ENCODE results near the gene CDC14C. TPM values are rescaled to one million over a fixed set of nuclear protein-coding genes. Genes with fewer than 3 reads are reported as not detected.
"Not testable (repeated sequence)": the region's sequence is repeated elsewhere in the genome, so short reads cannot be mapped to it uniquely, and the experiment has no call there.

CDC14C gene
- total and polyA plus RNA-seq, 2 donors from 2014 or later = not detected

DNA sequence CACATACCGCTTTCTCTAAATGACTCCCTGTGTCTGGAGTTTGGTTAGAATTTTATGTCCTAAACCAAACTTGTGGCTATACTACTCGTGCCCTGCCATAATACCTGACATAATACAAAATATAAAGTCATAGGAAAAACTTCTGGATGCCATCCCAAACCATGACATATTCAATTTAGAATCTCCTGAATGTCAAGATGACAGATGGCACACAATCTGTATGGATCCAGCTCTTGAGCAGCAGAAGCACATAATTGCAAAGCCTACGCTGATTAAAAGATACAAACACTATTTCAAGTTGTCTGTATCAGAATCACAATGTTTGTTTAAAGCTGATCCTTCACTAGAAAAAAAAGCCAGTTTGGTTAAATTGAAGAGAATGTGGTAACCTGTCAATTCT is 22.4 kb upstream of the CDC14C start:
- Histone ChIP-seq H3K36me3 (ENCODE audit: control insufficient read depth in 2 of 3, insufficient read depth in 3 of 3, low read length in 3 of 3) (no peaks in the 10 kb centered on the region), H3K27ac (ENCODE audit: low read depth in 2 of 2, low read length in 2 of 2) (no peak overlapping the region), H3K4me1 (ENCODE audit: control insufficient read depth in 2 of 3, insufficient read depth in 2 of 3, low read depth in 1 of 3, low read length in 3 of 3) (no peaks in the 10 kb centered on the region), H3K4me3 (ENCODE audit: low read length in 3 of 3) (no peak overlapping the region), H3K9me3 (ENCODE audit: control insufficient read depth in 2 of 3, insufficient read depth in 1 of 3, low read length in 3 of 3) (no peaks in the 10 kb centered on the region), H3K9ac (ENCODE audit: low read length in 3 of 3) (no peak overlapping the region), H3K27me3 (ENCODE audit: control insufficient read depth, insufficient read depth, low read length) (no peaks in the 10 kb centered on the region)
- DNase-seq = no peak
- FAIRE-seq = no peak
- TF ChIP-seq, protein P1, sequence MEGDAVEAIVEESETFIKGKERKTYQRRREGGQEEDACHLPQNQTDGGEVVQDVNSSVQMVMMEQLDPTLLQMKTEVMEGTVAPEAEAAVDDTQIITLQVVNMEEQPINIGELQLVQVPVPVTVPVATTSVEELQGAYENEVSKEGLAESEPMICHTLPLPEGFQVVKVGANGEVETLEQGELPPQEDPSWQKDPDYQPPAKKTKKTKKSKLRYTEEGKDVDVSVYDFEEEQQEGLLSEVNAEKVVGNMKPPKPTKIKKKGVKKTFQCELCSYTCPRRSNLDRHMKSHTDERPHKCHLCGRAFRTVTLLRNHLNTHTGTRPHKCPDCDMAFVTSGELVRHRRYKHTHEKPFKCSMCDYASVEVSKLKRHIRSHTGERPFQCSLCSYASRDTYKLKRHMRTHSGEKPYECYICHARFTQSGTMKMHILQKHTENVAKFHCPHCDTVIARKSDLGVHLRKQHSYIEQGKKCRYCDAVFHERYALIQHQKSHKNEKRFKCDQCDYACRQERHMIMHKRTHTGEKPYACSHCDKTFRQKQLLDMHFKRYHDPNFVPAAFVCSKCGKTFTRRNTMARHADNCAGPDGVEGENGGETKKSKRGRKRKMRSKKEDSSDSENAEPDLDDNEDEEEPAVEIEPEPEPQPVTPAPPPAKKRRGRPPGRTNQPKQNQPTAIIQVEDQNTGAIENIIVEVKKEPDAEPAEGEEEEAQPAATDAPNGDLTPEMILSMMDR (IDR thresholded peaks at IDR 0.05; ENCODE audit: borderline replicate concordance, extremely low read depth, insufficient read depth) = no peak
- intact Hi-C loops (cut with DNase I) = no loop called here

DNA sequence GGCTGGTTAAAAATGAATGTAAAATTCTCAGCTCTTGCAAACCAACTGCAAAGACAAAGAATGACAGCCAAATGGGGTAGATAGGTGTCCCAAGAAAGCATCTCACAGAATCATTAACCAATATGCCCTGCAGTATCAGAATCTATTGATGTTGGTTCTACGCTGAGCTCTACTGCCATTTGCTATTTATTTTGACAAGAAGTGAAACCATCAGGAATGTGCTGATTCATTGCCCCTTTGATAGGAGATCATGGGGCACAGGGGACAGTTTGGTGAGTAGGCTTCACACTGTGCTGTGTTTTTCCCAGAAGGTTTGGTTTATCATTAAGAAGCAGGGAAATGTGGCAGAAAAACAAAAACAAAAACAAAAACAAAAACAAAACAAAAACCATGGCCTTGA is 19.4 kb upstream of the CDC14C start:
- Histone ChIP-seq H3K27me3 (ENCODE audit: control insufficient read depth, insufficient read depth, low read length) (no peaks in the 10 kb centered on the region), H3K4me1 (ENCODE audit: control insufficient read depth in 2 of 3, insufficient read depth in 2 of 3, low read depth in 1 of 3, low read length in 3 of 3) (no peaks in the 10 kb centered on the region), H3K4me3 (ENCODE audit: low read length in 3 of 3) (no peak overlapping the region), H3K9ac (ENCODE audit: low read length in 3 of 3) (no peak overlapping the region), H3K36me3 (ENCODE audit: control insufficient read depth in 2 of 3, insufficient read depth in 3 of 3, low read length in 3 of 3) (no peaks in the 10 kb centered on the region), H3K9me3 (ENCODE audit: control insufficient read depth in 2 of 3, insufficient read depth in 1 of 3, low read length in 3 of 3) (no peaks in the 10 kb centered on the region), H3K27ac (ENCODE audit: low read depth in 2 of 2, low read length in 2 of 2) (no peak overlapping the region)
- intact Hi-C loops (cut with DNase I) = no loop called here
- DNase-seq (no peak), FAIRE-seq (no peak)
- TF ChIP-seq, protein P1 (IDR thresholded peaks at IDR 0.05; ENCODE audit: borderline replicate concordance, extremely low read depth, insufficient read depth) = no peak

DNA sequence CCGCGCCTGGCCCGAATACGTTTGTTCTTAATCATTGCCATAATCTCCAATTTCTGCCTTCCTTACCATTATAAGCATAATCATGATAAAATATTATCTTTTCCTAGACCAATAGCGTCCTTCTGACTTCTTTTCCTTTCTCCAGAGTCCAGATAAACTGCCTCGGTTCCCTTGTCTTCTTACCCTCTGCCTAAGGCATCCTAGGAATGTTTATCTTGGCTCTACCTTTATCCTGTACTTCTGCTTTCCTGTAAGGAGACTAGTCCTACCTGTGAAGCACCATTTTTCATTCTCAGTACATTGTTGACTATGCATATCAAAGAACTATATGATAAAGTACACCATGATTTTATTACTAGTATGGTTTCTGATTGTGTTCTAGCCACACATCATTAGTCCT is 18.7 kb upstream of the CDC14C start:
- H3K27ac ChIP-seq (ENCODE audit: low read depth in 2 of 2, low read length in 2 of 2); intact Hi-C loops (cut with DNase I); FAIRE-seq: not testable (repeated sequence)

DNA sequence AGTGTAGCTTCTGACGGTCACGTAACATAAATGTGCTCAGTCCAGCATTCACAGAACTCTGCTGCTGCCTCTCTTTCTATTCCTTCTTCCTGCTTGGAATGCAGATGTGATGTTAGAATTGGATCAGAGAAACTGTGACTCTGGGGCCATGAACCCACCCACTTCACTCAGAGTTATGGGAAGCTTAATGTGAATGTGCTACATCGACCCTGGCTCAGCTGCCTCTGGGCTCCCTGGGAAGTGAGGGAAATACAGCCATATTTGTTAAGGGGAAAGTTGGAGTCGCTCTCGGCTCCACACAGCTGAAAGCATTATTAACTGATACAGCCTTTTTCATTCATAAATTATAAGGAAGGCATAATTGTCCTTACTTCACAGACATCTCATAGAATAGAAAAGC is 14.5 kb upstream of the CDC14C start:
- intact Hi-C loops (cut with DNase I); H3K9me3 ChIP-seq (ENCODE audit: control insufficient read depth in 2 of 3, insufficient read depth in 1 of 3, low read length in 3 of 3): not testable (repeated sequence)

More for the DNA sequence above, 18.7 kb upstream of the CDC14C start:
- H3K36me3 ChIP-seq (ENCODE audit: control insufficient read depth in 2 of 3, insufficient read depth in 3 of 3, low read length in 3 of 3); H3K9ac ChIP-seq (ENCODE audit: low read length in 3 of 3); H3K4me3 ChIP-seq (ENCODE audit: low read length in 3 of 3); DNase-seq; H3K27me3 ChIP-seq (ENCODE audit: control insufficient read depth, insufficient read depth, low read length); H3K4me1 ChIP-seq (ENCODE audit: control insufficient read depth in 2 of 3, insufficient read depth in 2 of 3, low read depth in 1 of 3, low read length in 3 of 3); H3K9me3 ChIP-seq (ENCODE audit: control insufficient read depth in 2 of 3, insufficient read depth in 1 of 3, low read length in 3 of 3): not testable (repeated sequence)

DNA sequence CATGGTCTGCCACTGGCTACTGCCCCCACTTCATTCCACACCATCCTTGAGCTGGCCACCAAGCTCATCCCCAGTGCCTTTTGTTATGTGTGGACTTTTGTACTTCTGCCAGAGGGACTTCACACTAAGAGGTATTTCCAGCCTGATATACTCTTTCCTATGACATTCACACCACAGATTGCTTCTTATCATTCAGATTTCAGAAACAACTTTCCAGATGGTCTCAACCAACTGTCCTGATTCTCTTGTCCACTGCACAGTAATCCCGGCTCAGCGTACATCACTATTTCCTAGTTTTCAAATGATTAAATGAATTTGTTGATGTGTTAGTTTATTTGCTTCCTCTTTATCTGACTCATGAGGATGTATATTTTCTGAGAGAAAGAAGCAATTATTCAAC is 7.1 kb downstream of the CDC14C start:
- no peaks in the 10 kb centered on the region for H3K27me3 ChIP-seq (ENCODE audit: control insufficient read depth, insufficient read depth, low read length)
- H3K9ac ChIP-seq (ENCODE audit: low read length in 3 of 3) = no peak overlapping the region
- FAIRE-seq (no peak), DNase-seq (no peak)
- no peaks in the 10 kb centered on the region for H3K36me3 ChIP-seq (ENCODE audit: control insufficient read depth in 2 of 3, insufficient read depth in 3 of 3, low read length in 3 of 3)
- H3K27ac ChIP-seq (ENCODE audit: low read depth in 2 of 2, low read length in 2 of 2) = no peak overlapping the region
- TF ChIP-seq, protein P1 (IDR thresholded peaks at IDR 0.05; ENCODE audit: borderline replicate concordance, extremely low read depth, insufficient read depth) = no peak
- H3K4me3 ChIP-seq (ENCODE audit: low read length in 3 of 3) = no peak overlapping the region
- intact Hi-C loops (cut with DNase I) = no loop called here
- H3K4me1 ChIP-seq (ENCODE audit: control insufficient read depth in 2 of 3, insufficient read depth in 2 of 3, low read depth in 1 of 3, low read length in 3 of 3) = no peaks in the 10 kb centered on the region
- H3K9me3 ChIP-seq (ENCODE audit: control insufficient read depth in 2 of 3, insufficient read depth in 1 of 3, low read length in 3 of 3) = no peaks in the 10 kb centered on the region

More for the DNA sequence above, 14.5 kb upstream of the CDC14C start:
- H3K36me3 ChIP-seq (ENCODE audit: control insufficient read depth in 2 of 3, insufficient read depth in 3 of 3, low read length in 3 of 3); H3K4me3 ChIP-seq (ENCODE audit: low read length in 3 of 3); H3K9ac ChIP-seq (ENCODE audit: low read length in 3 of 3); DNase-seq; FAIRE-seq; H3K27me3 ChIP-seq (ENCODE audit: control insufficient read depth, insufficient read depth, low read length); H3K27ac ChIP-seq (ENCODE audit: low read depth in 2 of 2, low read length in 2 of 2); H3K4me1 ChIP-seq (ENCODE audit: control insufficient read depth in 2 of 3, insufficient read depth in 2 of 3, low read depth in 1 of 3, low read length in 3 of 3): not testable (repeated sequence)

Data from kidney (tissue), 14 donors.